OCI-LY7 (cell line): ENCODE data around the gene STEEP1.

Experiments used
- EZH2phosphoT487 ChIP-seq: fragments of 200-600 bp; sonication (generic); IDR thresholded peaks from 2 replicates; pipeline ENCODE4 v1.6.1; 2018; ENCODE audit warnings: low read depth, borderline replicate concordance, mild to moderate bottlenecking, mixed run types, antibody characterized with exemption, low read length, moderate library complexity, mixed read lengths
- TF ChIP-seq, protein P1 (sequence below): fragments of 200-600 bp; sonication (generic); conservative IDR thresholded peaks from 2 replicates; pipeline ENCODE4 v1.5.1; 2014; ENCODE audit warnings: mild to moderate bottlenecking, antibody characterized with exemption, low read length, moderate library complexity, mixed read lengths

DNA sequence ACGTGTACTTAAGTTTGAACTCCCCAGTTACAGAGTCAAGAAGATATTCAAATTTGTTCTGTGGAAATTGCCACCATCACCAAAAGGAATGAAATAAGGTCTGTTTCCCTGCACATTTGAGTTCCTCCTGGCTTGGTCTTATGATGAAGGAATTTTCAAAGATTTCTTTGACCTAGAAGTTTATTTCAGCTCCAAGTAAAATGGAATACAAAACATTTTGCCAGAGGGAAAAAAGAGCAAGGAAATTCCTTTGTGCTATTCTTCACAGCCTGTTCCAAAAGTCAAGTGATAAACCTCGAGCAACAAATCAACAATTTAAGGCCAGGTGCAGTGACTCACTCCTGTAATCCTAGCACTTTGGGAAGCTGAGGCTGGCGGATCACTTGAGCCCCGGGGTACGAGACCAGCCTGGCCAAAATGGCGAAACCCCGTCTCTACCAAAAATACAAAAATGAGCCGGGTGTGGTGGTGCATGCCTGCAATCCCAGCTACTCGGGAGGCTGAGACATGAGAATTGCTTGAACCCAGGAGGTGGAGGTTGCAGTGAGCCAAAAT lies 37.6 kb upstream of the STEEP1 start:
- TF ChIP-seq, protein P1, sequence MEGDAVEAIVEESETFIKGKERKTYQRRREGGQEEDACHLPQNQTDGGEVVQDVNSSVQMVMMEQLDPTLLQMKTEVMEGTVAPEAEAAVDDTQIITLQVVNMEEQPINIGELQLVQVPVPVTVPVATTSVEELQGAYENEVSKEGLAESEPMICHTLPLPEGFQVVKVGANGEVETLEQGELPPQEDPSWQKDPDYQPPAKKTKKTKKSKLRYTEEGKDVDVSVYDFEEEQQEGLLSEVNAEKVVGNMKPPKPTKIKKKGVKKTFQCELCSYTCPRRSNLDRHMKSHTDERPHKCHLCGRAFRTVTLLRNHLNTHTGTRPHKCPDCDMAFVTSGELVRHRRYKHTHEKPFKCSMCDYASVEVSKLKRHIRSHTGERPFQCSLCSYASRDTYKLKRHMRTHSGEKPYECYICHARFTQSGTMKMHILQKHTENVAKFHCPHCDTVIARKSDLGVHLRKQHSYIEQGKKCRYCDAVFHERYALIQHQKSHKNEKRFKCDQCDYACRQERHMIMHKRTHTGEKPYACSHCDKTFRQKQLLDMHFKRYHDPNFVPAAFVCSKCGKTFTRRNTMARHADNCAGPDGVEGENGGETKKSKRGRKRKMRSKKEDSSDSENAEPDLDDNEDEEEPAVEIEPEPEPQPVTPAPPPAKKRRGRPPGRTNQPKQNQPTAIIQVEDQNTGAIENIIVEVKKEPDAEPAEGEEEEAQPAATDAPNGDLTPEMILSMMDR: no peak
- TF ChIP-seq EZH2phosphoT487: no peak
